HEK293T (cell line): ENCODE results near the gene ABI1.

ENCODE experiments used
- CTCF ChIA-PET: fragments of 350-600 bp; formaldehyde crosslinking; extraction: SDS; loops from one replicate; lab custom pipeline; 2021; ENCODE audit warnings: antibody characterized with exemption, inconsistent platforms; lab: Yijun Ruan, JAX
- POLR2A ChIA-PET: fragments of 350-600 bp; formaldehyde crosslinking; extraction: SDS; loops from one replicate; lab custom pipeline; 2020; ENCODE audit warnings: antibody characterized with exemption, inconsistent platforms; lab: Yijun Ruan, JAX
- DNase-seq: peaks from one replicate; pipeline ENCODE4 v3.0.0; 2012; ENCODE audit warnings: mixed read lengths; ENCODE audit errors: extremely low spot score
- ARNT ChIP-seq: fragments of 450-650 bp; IDR thresholded peaks from 2 replicates; pipeline ENCODE4 v1.6.1; 2017; ENCODE audit warnings: mild to moderate bottlenecking
- BHLHE40 ChIP-seq: fragments of 450-650 bp; IDR thresholded peaks from 2 replicates; pipeline ENCODE4 v1.6.1; 2016; ENCODE audit warnings: mild to moderate bottlenecking, moderate library complexity, borderline replicate concordance
- CTBP1 ChIP-seq: fragments of 450-650 bp; IDR thresholded peaks from 2 replicates; pipeline ENCODE4 v1.6.1; 2016; ENCODE audit warnings: borderline replicate concordance
- ELF4 ChIP-seq: fragments of 450-650 bp; IDR thresholded peaks from 2 replicates; pipeline ENCODE4 v1.6.1; 2017; ENCODE audit warnings: antibody characterized with exemption
- FOXA1 ChIP-seq: fragments of 450-650 bp; IDR thresholded peaks from 2 replicates; pipeline ENCODE4 v1.6.1; 2016; ENCODE audit warnings: mild to moderate bottlenecking
- FOXK2 ChIP-seq: fragments of 450-650 bp; IDR thresholded peaks from 2 replicates; pipeline ENCODE4 v1.6.1; 2016; ENCODE audit warnings: mild to moderate bottlenecking
- FOXM1 ChIP-seq: fragments of 450-650 bp; IDR thresholded peaks from 2 replicates; pipeline ENCODE4 v1.6.1; 2017; ENCODE audit warnings: mild to moderate bottlenecking, borderline replicate concordance
- HDGF ChIP-seq: fragments of 450-650 bp; IDR thresholded peaks from 2 replicates; pipeline ENCODE4 v1.6.1; 2017; ENCODE audit warnings: antibody characterized with exemption, borderline replicate concordance
- L3MBTL2 ChIP-seq: fragments of 450-650 bp; conservative IDR thresholded peaks from 2 replicates; pipeline ENCODE4 v1.6.1; 2016; ENCODE audit warnings: mild to moderate bottlenecking
- LEF1 ChIP-seq: fragments of 450-650 bp; IDR thresholded peaks from 2 replicates; pipeline ENCODE4 v1.6.1; 2017; ENCODE audit warnings: mild to moderate bottlenecking, borderline replicate concordance
- NFRKB ChIP-seq: fragments of 450-650 bp; IDR thresholded peaks from 2 replicates; pipeline ENCODE4 v1.6.1; 2016; ENCODE audit warnings: mild to moderate bottlenecking, moderate library complexity
- PKNOX1 ChIP-seq: fragments of 450-650 bp; IDR thresholded peaks from 2 replicates; pipeline ENCODE4 v1.6.1; 2016
- SP1 ChIP-seq: fragments of 450-650 bp; IDR thresholded peaks from 2 replicates; pipeline ENCODE4 v1.6.1; 2017
- SUZ12 ChIP-seq: fragments of 450-650 bp; IDR thresholded peaks from 2 replicates; pipeline ENCODE4 v1.6.1; 2016; ENCODE audit warnings: mild to moderate bottlenecking
- TARDBP ChIP-seq: fragments of 450-650 bp; IDR thresholded peaks from 2 replicates; pipeline ENCODE4 v1.6.1; 2016
- ZNF384 ChIP-seq: fragments of 450-650 bp; IDR thresholded peaks from 2 replicates; pipeline ENCODE4 v1.6.1; 2016

ABI1 gene

GRCh38 chr10:26738301-26738911, 122.4 kb downstream of the ABI1 start:
- ChIA-PET CTCF (no interaction called here), POLR2A (no interaction called here)
- TF ChIP-seq TARDBP: no peak
- no peak for TF ChIP-seq ARNT
- TF ChIP-seq FOXA1: no peak
- TF ChIP-seq SUZ12: no peak
- no peak for TF ChIP-seq LEF1
- DNase-seq: no peak

GRCh38 chr10:26737730-26738129, 123.0 kb downstream of the ABI1 start:
- TF ChIP-seq ELF4 (no peak), NFRKB (no peak), ZNF384 (no peak), SUZ12 (no peak), LEF1 (no peak), TARDBP (no peak), ARNT (no peak), BHLHE40 (no peak), PKNOX1 (no peak), FOXK2 (no peak), L3MBTL2 (no peak), FOXA1 (no peak), HDGF (no peak), SP1 (no peak)
- no peak for DNase-seq
- ChIA-PET POLR2A (no interaction called here), CTCF (no interaction called here)

- POLR2A ChIA-PET: no interaction called here
- no peak for TF ChIP-seq CTBP1
- no peak for TF ChIP-seq ARNT
- TF ChIP-seq SUZ12: no peak
- TF ChIP-seq L3MBTL2: no peak
- no peak for TF ChIP-seq ELF4
- no peak for TF ChIP-seq ZNF384
- TF ChIP-seq TARDBP: no peak
- no peak for TF ChIP-seq SP1
- TF ChIP-seq PKNOX1: no peak
- TF ChIP-seq NFRKB: no peak
- no peak for TF ChIP-seq FOXM1
- TF ChIP-seq LEF1: no peak
- no peak for TF ChIP-seq BHLHE40
- no peak for TF ChIP-seq FOXA1
- no peak for TF ChIP-seq FOXK2
- no peak for TF ChIP-seq HDGF
- CTCF ChIA-PET: no interaction called here
- no peak for DNase-seq
These were observed 125.3 kb downstream of the ABI1 start for GRCh38 chr10:26735435-26735834.

- ChIA-PET POLR2A (no interaction called here), CTCF (no interaction called here)
- TF ChIP-seq FOXM1: no peak
- TF ChIP-seq CTBP1: no peak
- no peak for TF ChIP-seq ARNT
- TF ChIP-seq FOXA1: no peak
- TF ChIP-seq HDGF: no peak
- TF ChIP-seq SP1: no peak
- no peak for TF ChIP-seq FOXK2
- no peak for TF ChIP-seq NFRKB
- no peak for TF ChIP-seq L3MBTL2
- no peak for TF ChIP-seq LEF1
- TF ChIP-seq BHLHE40: no peak
- TF ChIP-seq TARDBP: no peak
- TF ChIP-seq ZNF384: no peak
- TF ChIP-seq ELF4: no peak
- no peak for DNase-seq
These were observed 126.8 kb downstream of the ABI1 start for GRCh38 chr10:26733750-26734568.

- POLR2A ChIA-PET: no interaction called here
- CTCF ChIA-PET: no interaction called here
- DNase-seq: no peak
- TF ChIP-seq L3MBTL2: no peak
- no peak for TF ChIP-seq BHLHE40
- no peak for TF ChIP-seq LEF1
- no peak for TF ChIP-seq ELF4
- no peak for TF ChIP-seq SUZ12
- no peak for TF ChIP-seq NFRKB
- TF ChIP-seq ARNT: no peak
- no peak for TF ChIP-seq FOXM1
- TF ChIP-seq ZNF384: no peak
- no peak for TF ChIP-seq HDGF
- TF ChIP-seq SP1: no peak
These were observed 130.2 kb downstream of the ABI1 start for GRCh38 chr10:26730552-26730951.

GRCh38 chr10:26729395-26729794, 131.4 kb downstream of the ABI1 start:
- ChIA-PET POLR2A (no interaction called here), CTCF (no interaction called here)
- no peak for TF ChIP-seq FOXA1
- no peak for TF ChIP-seq SUZ12
- TF ChIP-seq SP1: no peak
- TF ChIP-seq BHLHE40: no peak
- no peak for TF ChIP-seq L3MBTL2
- TF ChIP-seq TARDBP: no peak
- TF ChIP-seq CTBP1: no peak
- DNase-seq: no peak

- ChIA-PET CTCF (interaction anchor here (1.2 kb wide), 1 partner anchor 152 kb away, joined by 3 read pairs; no protein-coding TSS in a partner anchor), POLR2A (no interaction called here)
- TF ChIP-seq ZNF384 (no peak), LEF1 (no peak), L3MBTL2 (no peak), PKNOX1 (no peak), SUZ12 (no peak), FOXA1 (no peak), HDGF (no peak), NFRKB (no peak), TARDBP (no peak), FOXK2 (no peak), FOXM1 (no peak), CTBP1 (no peak), ELF4 (no peak), SP1 (no peak), BHLHE40 (no peak), ARNT (no peak)
- no peak for DNase-seq
These were observed 131.8 kb downstream of the ABI1 start for GRCh38 chr10:26728957-26729356.
